HG03196 (cell line): ENCODE measurements around the gene PRPF31.

ENCODE experiments used
- ATAC-seq: cut with Tn5 transposase; IDR thresholded peaks from one replicate; pipeline ENCODE4 v1.9.1; 2021; ENCODE audit not compliant: unreplicated experiment

Gene PRPF31

GRCh38 chr19:54138489-54139256 lies 23.1 kb downstream of the PRPF31 start:
- ATAC-seq = no peak

- no peak for ATAC-seq
Observed at GRCh38 chr19:54141356-54141755, 25.8 kb downstream of the PRPF31 start.

- ATAC-seq = no peak
Observed at GRCh38 chr19:54142166-54142780, 26.7 kb downstream of the PRPF31 start.

GRCh38 chr19:54145541-54146158 lies 30.1 kb downstream of the PRPF31 start:
- no peak for ATAC-seq

- no peak for ATAC-seq
Observed at GRCh38 chr19:54147676-54148075, 32.1 kb downstream of the PRPF31 start.

DNA sequence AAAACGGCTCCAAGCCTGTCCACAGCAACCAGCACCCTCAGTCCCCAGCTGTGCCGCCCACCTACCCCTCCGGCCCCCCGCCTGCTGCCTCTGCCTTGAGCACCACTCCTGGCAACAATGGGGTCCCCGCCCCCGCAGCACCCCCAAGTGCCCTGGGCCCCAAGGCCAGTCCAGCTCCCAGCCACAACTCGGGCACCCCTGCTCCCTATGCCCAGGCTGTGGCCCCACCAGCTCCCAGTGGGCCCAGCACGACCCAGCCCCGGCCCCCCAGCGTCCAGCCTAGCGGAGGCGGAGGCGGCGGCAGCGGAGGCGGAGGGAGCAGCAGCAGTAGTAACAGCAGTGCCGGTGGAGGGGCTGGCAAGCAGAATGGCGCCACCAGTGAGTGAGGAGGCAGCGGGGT lies 32.6 kb downstream of the PRPF31 start:
- no peak for ATAC-seq

DNA sequence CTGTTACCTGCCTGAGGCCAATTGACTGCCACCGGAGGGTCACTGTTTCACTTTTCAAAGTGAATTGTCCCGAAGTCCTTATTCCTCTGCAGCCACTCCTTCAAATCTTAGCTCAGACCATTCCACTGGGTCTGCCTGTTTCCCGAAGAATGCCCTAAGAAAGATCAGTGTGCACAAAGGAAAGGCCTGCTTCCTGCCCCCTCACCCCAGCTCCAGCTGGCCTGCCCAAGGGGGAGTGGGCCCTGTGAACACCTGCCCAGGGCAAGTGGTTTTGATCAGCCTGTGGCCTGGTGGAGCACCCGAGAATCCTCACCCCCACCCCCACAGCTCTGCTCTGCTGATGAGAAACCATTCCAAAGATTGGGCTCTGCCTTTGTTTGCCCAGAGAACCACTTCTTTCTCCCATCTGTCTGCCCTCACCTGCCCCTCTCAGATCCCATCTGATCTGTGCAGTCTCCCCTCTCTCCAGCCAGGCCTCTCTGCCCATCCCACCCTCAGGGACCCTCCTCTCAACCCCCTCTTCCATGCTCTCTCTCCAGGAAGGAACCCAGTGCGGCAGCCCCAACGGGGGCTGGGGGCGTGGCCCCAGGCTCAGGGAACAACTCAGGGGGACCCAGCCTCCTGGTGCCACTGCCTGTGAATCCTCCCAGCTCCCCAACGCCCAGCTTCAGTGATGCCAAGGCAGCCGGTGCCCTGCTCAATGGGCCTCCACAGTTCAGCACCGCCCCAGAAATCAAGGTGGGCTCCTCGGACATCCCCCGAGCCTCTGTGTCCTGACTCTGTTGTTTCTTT lies 33.7 kb downstream of the PRPF31 start:
- no peak for ATAC-seq

DNA sequence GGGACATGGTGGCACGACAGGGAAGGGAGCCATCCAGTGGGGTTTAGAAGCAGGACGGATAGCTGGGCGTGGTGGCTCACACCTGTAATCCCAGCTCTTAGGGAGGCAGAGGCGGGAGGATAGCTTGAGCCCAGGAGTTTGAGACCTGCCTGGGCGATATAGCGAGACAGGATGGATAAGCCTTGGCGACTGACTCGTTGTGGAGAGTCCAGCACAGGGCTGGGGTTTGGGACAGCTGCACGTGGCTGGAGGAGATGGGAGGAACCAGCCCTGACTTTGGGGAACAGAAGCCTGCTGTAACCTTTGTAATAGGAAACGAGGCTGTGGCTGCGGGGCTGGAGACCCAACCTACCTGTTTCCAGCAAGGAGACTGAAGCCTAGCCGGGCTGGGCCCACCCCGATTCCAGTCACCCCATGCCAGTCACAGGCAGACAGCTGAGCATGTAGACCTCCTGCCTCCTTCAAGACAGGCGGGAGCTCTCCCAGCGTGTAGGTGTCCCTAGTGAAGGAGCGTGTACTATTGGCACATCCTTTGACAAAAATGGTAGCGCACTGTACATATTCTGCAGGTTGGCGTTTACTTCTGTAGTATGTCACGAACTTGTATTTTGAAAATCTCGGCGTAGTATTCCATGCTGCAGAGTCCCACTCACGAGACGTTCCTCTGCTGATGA lies 35.9 kb downstream of the PRPF31 start:
- ATAC-seq = no peak

- ATAC-seq = no peak
Observed at GRCh38 chr19:54152267-54152666, 36.7 kb downstream of the PRPF31 start.

GRCh38 chr19:54152878-54153524 lies 37.4 kb downstream of the PRPF31 start:
- no peak for ATAC-seq

GRCh38 chr19:54153731-54154326 lies 38.3 kb downstream of the PRPF31 start:
- ATAC-seq = no peak

DNA sequence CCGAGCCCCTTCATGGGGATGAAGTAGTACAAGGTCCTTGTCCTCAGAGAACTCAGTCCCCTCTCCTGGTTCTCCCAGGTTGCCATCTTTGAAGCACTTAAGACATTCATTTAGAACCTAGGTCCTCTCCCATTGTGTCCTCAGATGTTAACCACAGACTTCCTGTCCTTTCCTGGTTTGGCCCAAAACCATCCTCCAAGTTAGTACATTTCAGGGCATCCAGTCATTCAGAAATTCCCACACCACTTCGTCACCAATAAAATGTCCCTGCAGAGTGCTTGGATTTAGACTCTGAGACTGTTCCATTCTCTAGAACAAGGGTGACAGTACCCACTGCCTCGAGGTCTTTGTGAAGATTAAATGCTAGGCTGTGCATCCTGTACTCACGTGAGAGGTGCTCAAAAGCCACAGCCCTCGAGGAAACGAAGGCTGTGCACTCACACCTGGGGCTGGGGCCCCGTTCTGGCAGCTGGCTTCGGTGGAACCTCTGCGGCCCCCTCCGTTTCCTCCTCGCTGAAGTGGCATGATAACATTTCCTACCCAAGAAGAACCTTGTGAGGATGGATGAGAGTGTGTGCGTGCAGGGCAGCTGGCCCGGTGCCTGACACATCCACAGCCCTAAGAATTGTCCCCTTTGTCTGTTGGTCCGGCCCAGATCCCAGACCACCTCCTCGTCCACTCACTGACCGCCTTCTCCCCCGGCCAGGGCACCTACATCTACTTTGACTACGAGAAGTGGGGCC lies 39.2 kb downstream of the PRPF31 start:
- ATAC-seq = no peak

GRCh38 chr19:54155694-54156093 lies 40.1 kb downstream of the PRPF31 start:
- ATAC-seq = no peak

DNA sequence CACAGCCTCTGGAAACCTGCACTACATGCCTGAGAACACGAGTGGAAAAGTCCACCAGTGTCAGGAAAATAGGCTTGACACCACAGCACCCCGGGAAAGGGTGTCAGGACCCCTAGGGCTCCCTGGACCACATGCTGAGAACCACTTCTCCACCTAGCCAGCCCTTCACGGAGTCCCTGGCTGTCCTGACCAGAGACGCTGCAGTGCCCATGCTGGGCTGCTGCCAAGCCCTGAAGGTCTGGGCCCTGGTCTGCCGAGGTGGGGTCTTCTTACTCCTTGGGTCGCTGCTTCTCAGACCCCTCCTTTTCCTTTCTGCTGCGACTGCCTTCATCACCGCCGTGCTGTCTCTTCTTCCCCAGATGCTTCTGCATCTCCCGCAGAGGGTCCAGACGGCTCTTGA lies 40.9 kb downstream of the PRPF31 start:
- no peak for ATAC-seq

DNA sequence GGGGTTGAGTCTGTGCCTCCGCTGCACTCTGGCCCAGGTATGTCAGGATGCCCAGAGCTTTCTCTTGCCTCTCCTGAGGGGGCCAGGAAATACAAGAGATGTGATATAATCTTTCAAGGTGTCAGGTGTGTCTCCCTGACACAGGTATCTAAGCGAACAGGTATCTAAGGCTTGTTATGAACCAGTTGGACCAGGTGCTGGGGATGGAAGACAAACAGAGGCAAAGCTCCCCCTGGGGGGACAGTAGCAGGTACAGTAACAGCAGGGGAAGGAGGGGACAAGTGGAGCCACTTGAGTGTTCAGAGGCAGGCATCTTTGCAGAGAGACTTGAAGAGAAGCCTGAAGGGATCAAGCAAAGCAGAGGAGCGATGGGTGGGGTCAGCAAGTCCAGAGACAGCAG lies 41.4 kb downstream of the PRPF31 start:
- ATAC-seq = no peak

- no peak for ATAC-seq
Observed at GRCh38 chr19:54158812-54159351, 43.3 kb downstream of the PRPF31 start.

DNA sequence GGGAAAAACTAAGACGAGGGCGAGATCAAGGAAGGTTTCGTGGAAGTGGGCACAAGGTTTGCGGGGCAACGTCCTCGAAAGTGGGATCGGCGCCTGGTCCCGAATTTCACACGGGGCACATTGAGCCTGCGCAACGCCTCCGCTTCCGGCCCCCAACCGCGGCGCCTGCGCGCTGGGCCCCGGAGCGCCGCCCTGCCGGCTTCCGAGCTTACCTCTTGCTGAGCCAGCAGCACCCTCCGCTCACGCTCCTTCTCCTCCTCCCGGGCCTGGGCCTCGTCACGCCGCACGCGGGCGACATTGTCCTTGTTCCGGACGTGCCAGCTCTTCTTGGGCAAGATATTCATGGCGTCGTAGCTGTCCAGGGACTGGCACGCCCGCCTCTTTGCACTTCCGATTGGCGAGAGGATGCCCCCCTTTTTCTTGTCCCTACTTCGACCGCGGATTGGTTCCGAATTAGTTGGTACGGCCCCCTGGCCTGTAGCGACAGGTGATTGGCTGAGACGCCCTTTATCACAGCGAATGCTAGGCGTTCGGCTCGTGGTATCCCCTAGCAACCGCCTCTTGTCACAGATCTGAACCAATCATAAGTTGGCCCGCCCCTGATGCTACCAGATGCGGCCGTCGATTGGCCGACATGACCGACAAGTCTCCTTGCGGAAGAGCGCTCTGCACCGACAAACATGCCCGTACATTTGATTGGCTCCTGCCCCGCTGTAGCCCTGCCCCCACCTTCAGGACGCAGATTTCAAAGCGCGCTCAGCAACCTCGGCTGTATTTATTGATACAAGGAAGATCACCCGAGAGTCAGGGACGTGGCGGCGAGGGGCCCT lies 44.0 kb downstream of the PRPF31 start, which contains the start of gene LENG1:
Gene LENG1 (minus strand): TSS at position 370 of the 830 bp plus-strand sequence. CDS start 26 bp downstream, at position 344.
- peak; percentile 87 for ATAC-seq

DNA sequence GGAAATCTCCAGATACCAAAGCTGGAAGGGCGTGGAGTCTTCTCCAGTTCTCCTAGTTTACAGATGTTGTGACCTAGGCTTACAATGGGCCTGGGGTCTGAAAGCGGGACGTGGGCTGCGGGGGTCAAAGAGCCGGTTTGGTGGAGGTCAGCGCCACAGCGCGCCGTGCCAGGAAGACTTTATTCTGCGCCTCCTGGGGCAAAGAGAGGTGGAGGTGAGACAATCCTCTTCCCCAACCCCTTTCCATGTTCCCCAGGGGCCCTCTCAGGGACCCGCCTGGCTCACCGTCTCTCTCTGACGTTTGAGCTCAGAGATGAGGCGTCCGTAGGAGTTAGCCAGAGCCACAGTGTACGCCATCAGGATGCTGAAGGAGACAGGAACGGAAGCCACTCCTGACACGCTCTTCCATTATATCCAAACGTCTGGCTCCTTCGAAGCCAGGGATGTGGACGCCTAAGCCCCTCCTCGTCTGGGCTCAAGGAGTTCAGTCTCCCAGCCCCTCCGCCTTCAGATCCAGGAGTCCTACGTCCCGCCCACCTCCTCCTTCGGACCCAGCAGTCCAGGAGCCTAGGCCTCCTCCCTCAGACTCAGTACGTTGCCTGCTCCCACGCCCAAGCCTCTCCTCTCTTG lies 44.7 kb downstream of the PRPF31 start:
- ATAC-seq = peak; percentile 9
